WTC11 (cell line): ENCODE data around the gene CTDP1. TPM values are rescaled to one million over a fixed set of nuclear protein-coding genes. Genes with fewer than 3 reads are reported as not detected.

Source experiments
- ATAC-seq: fragments of 200-7000 bp; cut with Tn5 transposase; 2 replicates; pipeline ENCODE4 v1.10.0; 2021; ENCODE audit warnings: mild to moderate bottlenecking, moderate library complexity
- CTCF ChIA-PET: fragments of 300-600 bp; sonication (Branson Sonifier 250); formaldehyde crosslinking; loops from one replicate; lab custom pipeline; 2021; ENCODE audit warnings: antibody characterized with exemption; lab: Charles Lee
- POLR2A ChIA-PET: fragments of 350-600 bp; sonication (Branson Sonifier 250); formaldehyde crosslinking; loops from one replicate; lab custom pipeline; 2021; ENCODE audit warnings: antibody characterized with exemption; lab: Charles Lee
- DNase-seq: peaks from one replicate; pipeline ENCODE4 v3.0.0; 2021; ENCODE audit warnings: low spot score
- H3K27ac Mint-ChIP-seq: 2 replicates; pipeline ENCODE4 v1.8.0; 2021; ENCODE audit warnings: mixed read lengths
- H3K27me3 Mint-ChIP-seq: 2 replicates; pipeline ENCODE4 v1.8.0; 2021; ENCODE audit warnings: low read depth, mild to moderate bottlenecking, moderate library complexity, mixed read lengths
- H3K36me3 Mint-ChIP-seq: 2 replicates; pipeline ENCODE4 v1.8.0; 2021; ENCODE audit warnings: mixed read lengths
- H3K4me1 Mint-ChIP-seq: 2 replicates; pipeline ENCODE4 v1.8.0; 2022; ENCODE audit warnings: mixed read lengths
- H3K4me3 Mint-ChIP-seq: 2 replicates; pipeline ENCODE4 v1.8.0; 2021; ENCODE audit warnings: mild to moderate bottlenecking, moderate library complexity, mixed read lengths
- H3K9me3 Mint-ChIP-seq: 2 replicates; pipeline ENCODE4 v1.8.0; 2021; ENCODE audit warnings: mixed read lengths
- ATF2 ChIP-seq: sonication (generic); formaldehyde crosslinking; IDR thresholded peaks from 2 replicates; pipeline ENCODE4 v1.8.1; 2022; ENCODE audit warnings: low read depth, missing genetic modification reagents, borderline replicate concordance
- CREM ChIP-seq: sonication (generic); formaldehyde crosslinking; IDR thresholded peaks from 2 replicates; pipeline ENCODE4 v1.8.1; 2022; ENCODE audit warnings: mild to moderate bottlenecking, missing genetic modification reagents, moderate library complexity
- HMGA2 ChIP-seq: fragments of 250-450 bp; sonication (Bioruptor Pico); IDR thresholded peaks from 2 replicates; pipeline ENCODE4 v1.4.0; 2021; ENCODE audit warnings: mild to moderate bottlenecking, moderate library complexity
- IRF2 ChIP-seq: sonication (generic); formaldehyde crosslinking; IDR thresholded peaks from 2 replicates; pipeline ENCODE4 v1.8.0; 2022; ENCODE audit warnings: low read depth, missing genetic modification reagents, borderline replicate concordance
- NFE2L1 ChIP-seq: sonication (generic); formaldehyde crosslinking; IDR thresholded peaks from 2 replicates; pipeline ENCODE4 v1.8.1; 2023; ENCODE audit warnings: missing genetic modification reagents
- PRDM15 ChIP-seq: sonication (generic); formaldehyde crosslinking; IDR thresholded peaks from 2 replicates; pipeline ENCODE4 v1.8.0; 2022; ENCODE audit warnings: missing genetic modification reagents
- PREB ChIP-seq: sonication (generic); formaldehyde crosslinking; IDR thresholded peaks from 2 replicates; pipeline ENCODE4 v1.8.1; 2022; ENCODE audit warnings: mild to moderate bottlenecking, missing genetic modification reagents, moderate library complexity, borderline replicate concordance
- TCF7 ChIP-seq: sonication (generic); formaldehyde crosslinking; IDR thresholded peaks from 2 replicates; pipeline ENCODE4 v1.8.0; 2022; ENCODE audit warnings: mild to moderate bottlenecking, low read depth, missing genetic modification reagents, moderate library complexity
- TEAD1 ChIP-seq: sonication (generic); formaldehyde crosslinking; IDR thresholded peaks from 2 replicates; pipeline ENCODE4 v1.8.0; 2022; ENCODE audit warnings: mild to moderate bottlenecking, missing genetic modification reagents
- ZNF219 ChIP-seq: sonication (generic); formaldehyde crosslinking; IDR thresholded peaks from 2 replicates; pipeline ENCODE4 v1.8.0; 2023; ENCODE audit warnings: missing genetic modification reagents, mild to moderate bottlenecking, borderline replicate concordance
- ZNF263 ChIP-seq: sonication (generic); formaldehyde crosslinking; IDR thresholded peaks from 2 replicates; pipeline ENCODE4 v1.8.1; 2022; ENCODE audit warnings: low read depth, mild to moderate bottlenecking, moderate library complexity, missing genetic modification reagents
- ZNF281 ChIP-seq: sonication (generic); formaldehyde crosslinking; IDR thresholded peaks from 2 replicates; pipeline ENCODE4 v1.8.0; 2023; ENCODE audit warnings: mild to moderate bottlenecking, missing genetic modification reagents
- ZNF317 ChIP-seq: sonication (generic); formaldehyde crosslinking; IDR thresholded peaks from 2 replicates; pipeline ENCODE4 v1.8.1; 2023; ENCODE audit warnings: low read depth, mild to moderate bottlenecking, moderate library complexity, missing genetic modification reagents, borderline replicate concordance
- total RNA-seq: library from RNA; stranded (reverse); gene quantifications from 3 replicates; pipeline ENCODE4 v1.2.3, GENCODE V29; 2021
- TF ChIP-seq, protein P1 (sequence below): fragments of 250-450 bp; sonication (Bioruptor Pico); IDR thresholded peaks from 2 replicates; pipeline ENCODE4 v2.1.2; 2022; ENCODE audit warnings: mild to moderate bottlenecking, moderate library complexity
- TF ChIP-seq, protein P2 (sequence below): fragments of 250-450 bp; sonication (Bioruptor Pico); IDR thresholded peaks from 2 replicates; pipeline ENCODE4 v1.9.0; 2021; ENCODE audit warnings: moderate library complexity, mild to moderate bottlenecking, inconsistent platforms, borderline replicate concordance
- TF ChIP-seq, protein P3 (sequence below): sonication (generic); formaldehyde crosslinking; IDR thresholded peaks from 2 replicates; pipeline ENCODE4 v1.8.1; 2023; ENCODE audit warnings: mild to moderate bottlenecking, missing genetic modification reagents, moderate library complexity
- TF ChIP-seq, protein P4 (sequence below): sonication (generic); formaldehyde crosslinking; IDR thresholded peaks from 2 replicates; pipeline ENCODE4 v1.8.1; 2022; ENCODE audit warnings: low read depth, mild to moderate bottlenecking, moderate library complexity, missing genetic modification reagents, borderline replicate concordance

Gene CTDP1
- total RNA-seq, 1 experiment from 2014 or later, result 39.7 TPM

- POLR2A ChIA-PET, result no interaction called here
- ATAC-seq, result no peak
- H3K27ac Mint-ChIP-seq, result no peak overlapping the region
- CTCF ChIA-PET, result no interaction called here
- no peak for TF ChIP-seq TCF7 (CRISPR knock-in tag)
- TF ChIP-seq CREM (CRISPR knock-in tag), result no peak
- TF ChIP-seq, protein P1, sequence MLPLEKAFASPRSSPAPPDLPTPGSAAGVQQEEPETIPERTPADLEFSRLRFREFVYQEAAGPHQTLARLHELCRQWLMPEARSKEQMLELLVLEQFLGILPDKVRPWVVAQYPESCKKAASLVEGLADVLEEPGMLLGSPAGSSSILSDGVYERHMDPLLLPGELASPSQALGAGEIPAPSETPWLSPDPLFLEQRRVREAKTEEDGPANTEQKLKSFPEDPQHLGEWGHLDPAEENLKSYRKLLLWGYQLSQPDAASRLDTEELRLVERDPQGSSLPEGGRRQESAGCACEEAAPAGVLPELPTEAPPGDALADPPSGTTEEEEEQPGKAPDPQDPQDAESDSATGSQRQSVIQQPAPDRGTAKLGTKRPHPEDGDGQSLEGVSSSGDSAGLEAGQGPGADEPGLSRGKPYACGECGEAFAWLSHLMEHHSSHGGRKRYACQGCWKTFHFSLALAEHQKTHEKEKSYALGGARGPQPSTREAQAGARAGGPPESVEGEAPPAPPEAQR, result no peak
- no peak for TF ChIP-seq ZNF219
- TF ChIP-seq, protein P2, sequence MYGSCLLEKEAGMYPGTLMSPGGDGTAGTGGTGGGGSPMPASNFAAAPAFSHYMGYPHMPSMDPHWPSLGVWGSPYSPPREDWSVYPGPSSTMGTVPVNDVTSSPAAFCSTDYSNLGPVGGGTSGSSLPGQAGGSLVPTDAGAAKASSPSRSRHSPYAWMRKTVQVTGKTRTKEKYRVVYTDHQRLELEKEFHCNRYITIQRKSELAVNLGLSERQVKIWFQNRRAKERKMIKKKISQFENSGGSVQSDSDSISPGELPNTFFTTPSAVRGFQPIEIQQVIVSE (CRISPR knock-in tag), result no peak
- TF ChIP-seq, protein P3, sequence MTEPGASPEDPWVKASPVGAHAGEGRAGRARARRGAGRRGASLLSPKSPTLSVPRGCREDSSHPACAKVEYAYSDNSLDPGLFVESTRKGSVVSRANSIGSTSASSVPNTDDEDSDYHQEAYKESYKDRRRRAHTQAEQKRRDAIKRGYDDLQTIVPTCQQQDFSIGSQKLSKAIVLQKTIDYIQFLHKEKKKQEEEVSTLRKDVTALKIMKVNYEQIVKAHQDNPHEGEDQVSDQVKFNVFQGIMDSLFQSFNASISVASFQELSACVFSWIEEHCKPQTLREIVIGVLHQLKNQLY (CRISPR knock-in tag), result no peak
- no peak for TF ChIP-seq IRF2 (CRISPR knock-in tag)
- TF ChIP-seq, protein P4, sequence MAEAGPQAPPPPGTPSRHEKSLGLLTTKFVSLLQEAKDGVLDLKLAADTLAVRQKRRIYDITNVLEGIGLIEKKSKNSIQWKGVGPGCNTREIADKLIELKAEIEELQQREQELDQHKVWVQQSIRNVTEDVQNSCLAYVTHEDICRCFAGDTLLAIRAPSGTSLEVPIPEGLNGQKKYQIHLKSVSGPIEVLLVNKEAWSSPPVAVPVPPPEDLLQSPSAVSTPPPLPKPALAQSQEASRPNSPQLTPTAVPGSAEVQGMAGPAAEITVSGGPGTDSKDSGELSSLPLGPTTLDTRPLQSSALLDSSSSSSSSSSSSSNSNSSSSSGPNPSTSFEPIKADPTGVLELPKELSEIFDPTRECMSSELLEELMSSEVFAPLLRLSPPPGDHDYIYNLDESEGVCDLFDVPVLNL (CRISPR knock-in tag), result no peak
- no peak for TF ChIP-seq PREB (CRISPR knock-in tag)
- TF ChIP-seq TEAD1, result no peak
- no peak for TF ChIP-seq ATF2 (CRISPR knock-in tag)
- TF ChIP-seq, all 79 proteins: peak for 0
- H3K4me3 Mint-ChIP-seq, result no peak overlapping the region
- DNase-seq, result no peak
- H3K4me1 Mint-ChIP-seq, result peaks cover 9% of the 10 kb centered on the region
- peaks cover 34% of the 10 kb centered on the region for H3K27me3 Mint-ChIP-seq
- no peaks in the 10 kb centered on the region for H3K36me3 Mint-ChIP-seq
- H3K9me3 Mint-ChIP-seq, result no peaks in the 10 kb centered on the region
Observed at GRCh38 chr18:79801217-79801616, 121.6 kb downstream of the CTDP1 start.

DNA sequence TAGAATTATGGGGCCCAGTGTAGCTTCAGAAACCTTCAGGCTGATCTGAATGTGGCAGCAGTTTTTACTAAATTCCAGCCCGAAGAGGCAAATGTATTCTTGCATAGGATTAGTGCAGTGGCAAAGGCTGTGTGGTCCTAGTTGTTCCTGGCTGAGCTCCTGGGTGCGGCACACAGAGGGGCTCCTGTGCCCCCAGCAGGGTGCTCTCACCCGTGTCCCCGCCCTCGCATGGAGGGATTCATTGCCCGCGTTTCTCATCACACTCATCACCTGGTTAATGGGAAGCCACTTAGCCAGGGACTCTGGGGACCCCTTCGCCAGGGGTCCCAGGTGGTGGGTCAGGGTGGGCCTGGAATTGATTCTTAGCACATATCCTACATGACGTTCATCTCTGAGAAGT is 122.0 kb downstream of the CTDP1 start:
- ChIA-PET POLR2A (no interaction called here), CTCF (no interaction called here)
- H3K27me3 Mint-ChIP-seq, result peaks cover 30% of the 10 kb centered on the region
- no peak overlapping the region for H3K4me3 Mint-ChIP-seq
- no peaks in the 10 kb centered on the region for H3K9me3 Mint-ChIP-seq
- DNase-seq (no peak), ATAC-seq (no peak)
- H3K36me3 Mint-ChIP-seq, result no peaks in the 10 kb centered on the region
- H3K4me1 Mint-ChIP-seq, result peaks cover 9% of the 10 kb centered on the region
- H3K27ac Mint-ChIP-seq, result no peak overlapping the region
- TF ChIP-seq ZNF281 (CRISPR knock-in tag), result no peak
- no peak for TF ChIP-seq NFE2L1
- no peak for TF ChIP-seq ZNF263 (CRISPR knock-in tag)
- no peak for TF ChIP-seq PRDM15 (CRISPR knock-in tag)
- TF ChIP-seq ZNF317 (CRISPR knock-in tag), result no peak
- TF ChIP-seq, protein P2 (CRISPR knock-in tag), result no peak
- TF ChIP-seq HMGA2, result no peak
